GM19240 (cell line): ENCODE data around the gene NR2E3.
A peak's percentile ranks its signal among the peaks of the same experiment; 100 is the strongest.

Source experiments
- DNase-seq: peaks from one replicate; pipeline ENCODE4 v3.0.0; 2011; ENCODE audit warnings: low spot score; ENCODE audit not compliant: insufficient read length

Gene NR2E3

DNA sequence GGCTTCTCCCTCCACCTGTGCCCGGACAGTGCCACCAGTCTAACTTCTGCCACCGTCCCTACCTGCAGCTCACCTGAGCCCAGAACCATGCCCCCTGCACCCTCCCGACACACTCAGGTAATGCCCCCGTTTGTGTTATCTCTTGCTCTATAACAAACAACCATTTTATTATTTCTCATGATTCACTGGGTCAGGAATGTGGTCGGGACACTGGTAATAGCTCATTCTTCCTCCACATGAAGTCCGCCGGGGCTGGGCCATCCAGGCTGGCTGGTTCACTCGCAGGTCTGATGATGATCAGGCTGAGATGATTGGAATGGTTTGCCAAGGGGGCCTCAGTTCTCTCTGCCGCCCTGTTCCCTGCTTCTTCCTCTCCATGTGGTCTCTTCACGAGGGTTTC lies 20.3 kb upstream of the NR2E3 start:
- DNase-seq, result no peak

DNA sequence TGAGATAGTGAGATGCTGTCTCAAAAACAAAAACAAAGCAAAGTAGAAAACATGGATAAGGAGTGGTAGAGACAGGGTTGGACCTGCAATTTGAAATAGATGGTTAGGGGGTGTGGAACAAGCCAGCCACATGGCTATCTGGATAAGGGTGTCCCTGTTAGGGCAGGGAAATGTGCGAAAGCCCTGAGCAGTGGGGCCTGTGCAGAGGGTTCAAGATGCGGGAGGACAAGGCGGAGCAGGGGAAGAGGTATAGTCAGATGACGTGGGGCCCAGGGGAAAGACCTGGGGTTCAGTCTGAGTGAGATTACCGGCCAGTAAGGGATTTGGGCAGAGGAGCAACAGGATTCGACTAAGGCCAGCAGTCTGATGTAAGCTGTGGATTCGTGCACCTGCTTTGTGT lies 18.4 kb upstream of the NR2E3 start:
- DNase-seq, result no peak

DNA sequence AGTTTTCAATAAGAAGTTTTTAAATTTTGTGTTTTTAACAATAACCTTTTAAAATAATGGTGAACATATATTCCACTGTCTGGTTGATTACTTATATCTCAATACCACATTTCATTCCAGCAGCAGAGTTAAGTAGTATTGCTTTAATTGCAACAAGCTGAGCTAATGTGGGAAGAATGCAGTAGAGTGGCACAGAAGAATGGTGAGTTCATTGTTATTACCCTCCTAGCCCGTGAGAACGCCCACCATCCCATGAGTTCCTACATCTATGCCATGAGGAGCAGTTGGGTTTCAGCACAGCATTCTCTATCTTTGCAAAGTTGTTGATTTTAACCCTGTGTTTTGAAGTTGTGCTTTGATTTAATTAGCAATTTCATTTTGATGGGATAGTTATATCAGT lies 17.8 kb upstream of the NR2E3 start:
- no peak for DNase-seq

GRCh38 chr15:71798641-71799040 lies 11.7 kb upstream of the NR2E3 start:
- no peak for DNase-seq

DNA sequence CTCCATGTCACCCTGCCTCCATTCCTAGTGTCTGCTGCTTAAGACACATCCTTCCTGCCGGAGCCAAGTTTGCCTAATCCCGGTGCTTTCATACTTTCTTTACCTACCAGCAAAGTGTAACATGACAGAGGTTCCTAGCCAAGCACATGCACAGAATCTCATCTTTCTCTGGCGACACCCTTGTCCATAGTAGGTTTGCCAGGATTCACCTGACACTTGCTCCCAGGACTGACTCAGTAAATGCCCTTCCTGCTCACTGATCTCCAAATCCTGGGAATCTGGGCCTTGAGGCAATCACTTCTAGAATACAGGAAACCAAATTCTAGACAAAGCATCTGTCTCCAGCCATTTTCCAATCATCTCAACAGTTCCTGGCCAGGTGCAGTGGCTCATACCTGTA lies 10.2 kb upstream of the NR2E3 start:
- DNase-seq, result no peak

DNA sequence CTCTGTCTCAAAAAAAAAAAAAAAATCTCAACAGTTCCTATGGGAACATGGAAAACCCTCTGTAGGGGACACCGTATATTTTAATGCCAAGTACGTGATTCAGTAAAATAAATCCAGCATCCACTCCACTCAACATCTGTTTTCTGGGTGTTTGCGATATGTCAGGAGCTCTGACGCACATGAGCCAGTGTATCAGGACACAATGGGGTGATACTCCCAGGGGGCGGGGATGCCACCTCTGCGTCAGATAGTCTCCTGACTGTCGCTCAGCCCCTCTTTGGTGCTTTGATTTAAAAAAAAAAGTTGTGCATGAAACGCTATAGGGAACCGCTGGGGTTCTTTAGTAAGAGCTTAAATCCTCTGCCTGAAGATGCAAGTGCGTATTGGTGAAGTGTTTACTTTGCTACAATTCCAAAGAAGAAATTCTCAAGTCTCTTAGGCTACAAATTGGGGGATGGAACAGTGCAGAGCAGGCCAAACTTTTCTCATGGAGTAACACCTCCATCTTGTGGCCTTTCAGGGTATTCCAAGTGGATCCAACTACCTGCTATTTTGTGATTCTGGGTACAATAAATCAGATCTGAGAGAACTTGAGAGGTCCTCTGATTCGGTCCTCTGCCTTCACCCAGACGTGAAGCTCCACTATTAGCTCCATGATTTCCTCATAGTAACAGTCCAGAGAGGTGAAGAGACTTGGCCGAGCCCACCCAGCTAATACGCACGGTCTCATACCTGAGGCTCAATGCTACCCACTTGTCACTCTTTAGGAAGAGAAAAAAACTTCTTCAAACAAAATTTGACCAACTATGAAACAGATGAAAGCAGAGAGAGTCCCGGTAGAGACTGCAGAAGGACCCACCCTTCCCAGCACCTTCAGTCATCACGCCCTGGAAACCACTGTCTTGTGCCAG lies 9.3 kb upstream of the NR2E3 start:
- peak; percentile 38 for DNase-seq

DNA sequence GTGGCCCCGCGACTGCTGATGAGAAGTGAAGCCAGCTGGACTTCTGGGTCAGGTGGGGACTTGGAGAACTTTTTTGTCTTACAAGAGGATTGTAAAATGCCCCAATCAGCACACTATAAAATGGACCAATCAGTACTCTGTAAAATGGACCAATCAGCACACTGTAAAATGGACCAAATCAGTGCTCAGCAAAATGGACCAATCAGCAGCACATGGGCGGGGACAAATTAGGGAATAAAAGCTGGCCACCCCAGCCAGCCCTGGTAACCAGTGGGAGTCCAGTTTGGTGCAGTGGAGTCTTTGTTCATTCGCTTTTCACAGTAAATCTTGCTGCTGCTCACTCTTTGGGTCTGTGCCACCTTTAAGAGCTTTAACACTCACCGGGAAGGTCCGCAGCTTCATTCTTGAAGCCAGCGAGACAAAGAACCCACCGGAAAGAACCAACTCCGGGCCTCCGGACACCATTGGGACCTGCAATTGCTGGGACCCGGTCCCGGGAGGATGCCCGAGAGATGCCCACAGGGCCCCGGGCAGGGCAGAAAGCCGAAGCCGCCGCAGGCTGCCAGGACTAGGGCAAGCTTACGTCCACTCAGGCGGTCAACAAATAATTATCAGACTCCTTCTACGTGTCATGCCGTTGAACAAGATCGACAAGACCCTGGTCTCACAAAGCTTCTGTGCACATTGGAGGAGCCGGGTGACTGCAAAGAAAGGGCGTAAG lies 8.3 kb upstream of the NR2E3 start:
- DNase-seq, result no peak

- DNase-seq, result no peak
Observed at GRCh38 chr15:71802770-71803169, 7.6 kb upstream of the NR2E3 start.

- DNase-seq, result no peak
Observed at GRCh38 chr15:71804226-71804625, 6.1 kb upstream of the NR2E3 start.

- DNase-seq, result no peak
Observed at GRCh38 chr15:71804695-71805470, 5.5 kb upstream of the NR2E3 start.

GRCh38 chr15:71806452-71806931 lies 3.9 kb upstream of the NR2E3 start:
- no peak for DNase-seq

- DNase-seq, result no peak
Observed at GRCh38 chr15:71807125-71807629, 3.2 kb upstream of the NR2E3 start.

DNA sequence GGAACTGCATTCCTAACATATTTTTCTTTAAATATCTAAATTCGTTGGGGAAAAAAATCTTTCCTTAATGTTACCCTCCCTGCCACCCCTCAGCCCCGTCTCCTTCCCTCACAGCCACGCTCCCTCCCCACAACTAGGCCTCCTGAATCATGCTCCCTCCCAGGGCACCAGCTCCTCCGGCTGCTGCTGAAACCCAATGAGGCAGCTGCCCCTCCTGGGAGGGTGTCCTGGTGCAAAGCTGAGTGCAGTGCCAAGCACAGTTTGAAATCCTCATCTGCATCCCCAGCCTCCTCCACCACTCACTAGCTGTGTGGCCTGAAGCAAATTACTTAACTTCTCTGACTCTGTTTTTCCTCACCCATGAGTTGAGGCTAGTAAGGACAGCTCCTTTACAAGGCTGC lies 2.7 kb upstream of the NR2E3 start:
- no peak for DNase-seq

GRCh38 chr15:71808311-71809020 lies 1.9 kb upstream of the NR2E3 start:
- no peak for DNase-seq

GRCh38 chr15:71809346-71809745 lies 1.0 kb upstream of the NR2E3 start:
- no peak for DNase-seq

DNA sequence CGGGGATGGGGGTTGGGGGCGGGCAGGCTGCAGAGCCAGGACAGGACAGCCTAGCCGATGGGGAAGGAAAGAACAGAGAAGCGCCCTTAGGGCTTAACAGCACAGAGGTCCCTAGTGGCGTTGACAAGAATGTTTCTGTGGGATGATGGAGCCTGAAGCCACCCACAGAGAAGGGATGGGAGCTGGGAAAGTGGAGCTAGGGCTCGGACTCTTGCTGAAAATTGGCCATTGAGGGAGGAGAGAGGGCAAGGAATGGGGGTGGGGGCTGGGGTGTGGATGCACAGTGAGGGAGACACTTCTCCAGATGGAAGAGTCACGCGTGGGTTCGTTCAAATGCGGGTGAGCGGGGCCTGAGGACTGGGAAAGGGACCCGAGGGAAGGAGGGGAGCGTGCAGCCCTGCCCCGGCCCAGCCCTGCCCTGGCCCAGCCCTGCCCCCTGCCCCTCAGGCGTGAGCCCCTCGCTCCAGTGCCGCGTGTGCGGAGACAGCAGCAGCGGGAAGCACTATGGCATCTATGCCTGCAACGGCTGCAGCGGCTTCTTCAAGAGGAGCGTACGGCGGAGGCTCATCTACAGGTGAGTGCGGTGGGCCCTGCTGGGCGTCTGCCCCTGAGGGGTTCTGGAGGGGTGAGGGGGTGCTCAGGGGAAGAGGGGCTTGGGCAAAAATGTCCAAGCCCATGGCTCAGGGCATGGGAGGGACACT lies 832 bp downstream of the NR2E3 start:
- no peak for DNase-seq

DNA sequence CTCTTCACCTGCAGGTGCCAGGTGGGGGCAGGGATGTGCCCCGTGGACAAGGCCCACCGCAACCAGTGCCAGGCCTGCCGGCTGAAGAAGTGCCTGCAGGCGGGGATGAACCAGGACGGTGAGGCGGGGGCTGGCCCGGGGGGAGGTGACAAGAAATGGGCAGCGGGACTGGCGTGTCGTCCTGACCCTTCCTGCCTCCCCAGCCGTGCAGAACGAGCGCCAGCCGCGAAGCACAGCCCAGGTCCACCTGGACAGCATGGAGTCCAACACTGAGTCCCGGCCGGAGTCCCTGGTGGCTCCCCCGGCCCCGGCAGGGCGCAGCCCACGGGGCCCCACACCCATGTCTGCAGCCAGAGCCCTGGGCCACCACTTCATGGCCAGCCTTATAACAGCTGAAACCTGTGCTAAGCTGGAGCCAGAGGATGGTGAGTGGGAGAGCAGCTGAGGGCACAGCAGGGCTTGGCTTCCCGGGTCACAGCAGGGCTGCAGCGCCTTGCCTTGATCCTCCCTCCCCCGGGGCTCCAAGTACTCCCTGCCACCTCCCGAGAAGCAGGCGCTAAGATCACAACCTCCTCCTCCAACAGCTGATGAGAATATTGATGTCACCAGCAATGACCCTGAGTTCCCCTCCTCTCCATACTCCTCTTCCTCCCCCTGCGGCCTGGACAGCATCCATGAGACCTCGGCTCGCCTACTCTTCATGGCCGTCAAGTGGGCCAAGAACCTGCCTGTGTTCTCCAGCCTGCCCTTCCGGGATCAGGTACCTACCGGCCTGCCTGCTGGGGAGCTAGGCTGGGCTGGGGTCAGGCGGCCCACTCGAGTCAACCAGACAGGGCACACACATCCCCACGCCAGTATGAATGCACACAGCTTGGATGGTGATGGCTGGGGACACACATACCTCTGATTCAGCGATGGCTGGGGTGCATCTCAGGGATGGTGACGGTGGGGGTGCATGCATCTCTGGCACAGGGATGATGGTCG lies 1.7 kb downstream of the NR2E3 start:
- no peak for DNase-seq

DNA sequence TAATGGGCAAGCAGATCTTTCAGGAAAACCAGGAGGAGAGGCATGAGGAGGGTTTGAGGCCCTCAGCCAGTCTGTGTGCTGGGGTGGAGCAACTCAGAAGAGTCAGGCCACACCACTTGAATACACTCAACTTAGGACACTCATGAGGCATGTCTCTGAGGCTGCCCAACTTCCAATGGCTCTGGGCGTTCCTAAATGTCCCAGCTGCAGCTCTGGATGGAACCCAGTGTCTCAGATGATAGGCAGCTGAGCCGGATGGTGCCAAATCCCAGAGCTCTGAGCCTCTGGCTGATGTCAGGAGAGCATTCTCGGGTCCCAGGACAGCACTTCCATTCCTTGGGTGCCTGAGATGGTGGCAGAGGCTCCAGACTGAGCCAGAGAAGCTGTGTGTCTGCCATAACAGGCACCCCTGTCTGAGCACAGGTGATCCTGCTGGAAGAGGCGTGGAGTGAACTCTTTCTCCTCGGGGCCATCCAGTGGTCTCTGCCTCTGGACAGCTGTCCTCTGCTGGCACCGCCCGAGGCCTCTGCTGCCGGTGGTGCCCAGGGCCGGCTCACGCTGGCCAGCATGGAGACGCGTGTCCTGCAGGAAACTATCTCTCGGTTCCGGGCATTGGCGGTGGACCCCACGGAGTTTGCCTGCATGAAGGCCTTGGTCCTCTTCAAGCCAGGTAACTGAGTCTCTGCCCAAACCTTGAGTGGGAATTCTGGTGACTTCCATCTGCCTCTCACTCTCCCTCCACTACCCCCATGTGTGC lies 2.8 kb downstream of the NR2E3 start:
- no peak for DNase-seq
